Stimulated activated naive CD8-positive, alpha-beta T cell treated with anti-CD3 and anti-CD28 coated beads, Interleukin-15, Interleukin-2, amounts not matched to agents 100 U/mL and 50 U/mL, for 24 hours (primary cell): ENCODE data around the gene JARID2.
"Not testable (repeated sequence)": the region's sequence is repeated elsewhere in the genome, so short reads cannot be mapped to it uniquely, and the experiment has no call there.

Experiments
- ATAC-seq: fragments of 150-1000 bp; cut with Tn5 transposase; one replicate; pipeline ENCODE4 v1.10.0; 2021
- DNase-seq: peaks from one replicate; pipeline ENCODE4 v3.0.0; 2021

The JARID2 gene

DNA sequence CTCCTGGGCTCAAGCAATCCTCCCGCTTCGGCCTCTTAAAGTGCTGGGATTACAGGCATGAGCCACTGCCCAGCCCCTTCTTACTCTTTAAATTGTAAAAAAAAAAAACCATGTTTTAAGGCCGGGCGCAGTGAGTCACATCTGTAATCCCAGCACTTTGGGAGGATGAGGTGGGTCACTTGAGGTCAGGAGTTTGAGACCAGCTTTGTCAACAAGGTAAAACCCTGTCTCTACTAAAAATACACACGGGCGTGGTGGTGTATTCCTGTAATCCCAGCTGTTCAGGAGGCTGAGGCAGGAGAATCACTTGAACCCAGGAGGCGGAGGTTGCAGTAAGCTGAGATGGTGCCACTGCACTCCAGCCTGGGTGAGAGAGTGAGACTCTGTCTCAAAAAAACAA, 43.6 kb downstream of the JARID2 start:
- not testable (repeated sequence) for ATAC-seq, DNase-seq

DNA sequence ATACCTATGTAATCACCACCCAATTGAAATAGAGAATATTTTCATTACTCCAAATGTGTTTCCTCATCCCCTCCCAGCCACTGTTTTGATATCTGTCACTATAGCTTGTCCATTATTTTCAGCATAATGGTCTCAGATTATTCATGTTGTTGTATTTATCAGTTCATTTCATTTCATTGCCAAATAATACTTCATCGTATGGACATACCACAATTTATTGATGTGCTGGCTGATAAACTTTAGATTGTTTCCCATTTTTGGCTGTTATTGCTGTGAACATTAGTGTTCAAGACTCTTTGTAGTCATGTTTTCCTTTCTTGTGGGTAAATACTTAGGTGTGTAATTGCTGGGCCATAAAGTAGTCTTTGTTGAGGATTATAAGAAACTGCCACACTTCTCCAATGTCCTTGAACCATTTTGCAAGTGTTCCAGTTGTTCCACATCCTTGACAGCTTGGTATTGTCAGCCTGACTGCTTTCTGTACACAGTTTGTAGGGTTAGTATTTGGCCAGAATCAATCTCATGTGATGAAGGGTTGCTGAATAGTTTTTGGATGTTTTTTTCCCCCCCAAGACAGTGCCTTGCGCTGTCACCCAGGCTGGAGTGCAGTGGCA, 44.3 kb downstream of the JARID2 start:
- DNase-seq (no peak), ATAC-seq (no peak)

DNA sequence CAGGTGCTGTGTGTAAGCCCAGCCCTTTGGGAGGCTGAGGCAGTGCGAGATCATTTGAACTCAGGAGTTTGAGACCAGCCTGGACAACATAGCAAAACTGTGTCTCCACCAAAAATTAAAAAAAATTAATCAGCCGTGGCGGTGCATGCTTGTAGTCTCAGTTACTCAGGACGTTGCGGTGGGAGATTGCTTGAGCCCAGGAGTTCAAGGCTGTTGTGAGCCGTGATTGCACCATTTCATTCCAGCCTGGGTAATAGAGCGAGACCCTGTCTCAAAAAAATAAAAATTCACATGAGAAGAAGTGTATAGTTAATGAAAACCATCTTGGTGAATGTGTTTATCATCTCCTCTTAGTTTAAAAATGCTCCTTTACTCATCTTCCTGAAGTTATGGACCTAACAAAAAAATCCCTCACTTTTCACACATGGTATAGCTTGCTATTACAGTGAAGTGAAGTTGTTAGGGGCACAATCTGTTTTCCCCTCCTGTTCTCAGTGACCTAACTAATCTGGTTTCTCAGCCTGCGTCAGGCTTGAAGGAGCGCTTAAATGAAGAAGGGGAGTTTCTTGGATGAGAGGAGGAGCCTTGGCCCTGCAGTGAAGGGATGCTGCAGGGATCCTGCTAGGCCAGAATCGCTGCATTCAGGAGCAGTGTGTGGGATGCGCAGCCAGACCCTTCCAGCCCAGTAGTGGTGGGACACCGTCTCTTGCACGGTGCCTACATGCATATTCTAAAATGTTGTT, 45.3 kb downstream of the JARID2 start:
- DNase-seq (no peak), ATAC-seq (no peak)

DNA sequence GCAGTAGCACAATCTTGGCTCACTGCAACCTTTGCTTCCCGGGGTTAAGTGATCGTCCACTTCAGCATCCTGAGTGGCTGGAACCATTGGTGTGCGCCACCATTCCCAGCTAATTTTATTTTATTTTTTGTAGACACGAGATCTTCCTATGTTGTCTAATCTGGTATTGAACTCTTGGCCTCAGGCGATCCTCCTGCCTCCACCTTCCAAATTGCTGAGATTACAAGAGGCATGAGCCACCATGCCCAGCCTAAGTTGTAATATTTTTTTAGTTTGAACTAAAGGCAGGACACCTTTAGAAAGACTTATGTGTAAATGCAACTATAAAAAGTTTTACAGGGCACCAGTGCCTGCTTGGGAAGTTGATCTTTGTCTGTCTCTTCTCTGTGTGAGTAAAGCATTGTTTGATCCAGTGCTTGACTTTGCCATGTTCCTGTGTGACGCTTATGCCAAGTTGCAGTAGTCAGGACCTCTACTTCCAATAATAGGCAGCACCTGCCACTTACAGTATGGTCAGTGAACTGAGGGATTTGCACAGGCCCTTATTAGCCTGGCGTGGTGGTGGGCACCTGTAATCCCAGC, 46.9 kb downstream of the JARID2 start:
- no peak for DNase-seq
- ATAC-seq: no peak

DNA sequence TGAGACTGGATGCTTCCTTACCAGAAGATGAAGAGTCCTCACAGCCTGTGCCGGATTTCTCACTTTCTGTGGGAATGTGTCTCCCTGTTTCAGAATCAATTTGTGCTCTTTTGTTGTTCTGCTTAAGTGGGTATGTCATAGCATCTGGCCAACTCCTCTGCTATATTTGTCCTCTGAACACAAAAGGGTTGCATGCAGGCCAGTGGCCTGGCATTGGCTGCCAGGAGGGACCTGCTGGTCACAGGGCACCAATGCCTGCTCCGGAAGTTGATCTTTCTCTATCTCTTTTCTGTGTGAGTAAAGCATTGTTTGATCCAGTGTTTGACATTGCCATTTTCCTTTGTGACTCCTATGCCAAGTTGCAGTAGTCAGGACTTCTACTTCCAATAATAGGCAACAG, 47.8 kb downstream of the JARID2 start:
- ATAC-seq: no peak

DNA sequence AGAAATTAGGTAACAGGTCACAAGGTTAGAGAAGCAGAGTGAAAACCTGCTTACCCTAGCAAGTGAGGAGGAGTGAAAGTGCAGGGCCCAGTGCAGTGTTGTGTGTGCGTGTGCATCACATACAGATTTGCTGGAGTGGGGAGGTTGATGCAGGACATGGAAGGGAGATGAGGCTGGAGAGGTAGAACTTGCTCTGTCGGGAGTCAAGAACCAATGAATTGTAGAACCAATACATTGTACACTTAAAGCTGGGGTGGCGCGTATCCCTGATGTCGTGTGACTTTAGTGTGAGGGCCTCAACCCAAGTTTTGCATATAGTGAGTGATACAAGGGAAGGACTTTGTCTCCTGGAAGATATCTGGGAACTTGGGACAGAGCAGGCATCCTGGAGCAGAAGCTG, 48.6 kb downstream of the JARID2 start:
- DNase-seq (no peak), ATAC-seq (no peak)

More for the DNA sequence above, 47.8 kb downstream of the JARID2 start:
- DNase-seq: no peak

DNA sequence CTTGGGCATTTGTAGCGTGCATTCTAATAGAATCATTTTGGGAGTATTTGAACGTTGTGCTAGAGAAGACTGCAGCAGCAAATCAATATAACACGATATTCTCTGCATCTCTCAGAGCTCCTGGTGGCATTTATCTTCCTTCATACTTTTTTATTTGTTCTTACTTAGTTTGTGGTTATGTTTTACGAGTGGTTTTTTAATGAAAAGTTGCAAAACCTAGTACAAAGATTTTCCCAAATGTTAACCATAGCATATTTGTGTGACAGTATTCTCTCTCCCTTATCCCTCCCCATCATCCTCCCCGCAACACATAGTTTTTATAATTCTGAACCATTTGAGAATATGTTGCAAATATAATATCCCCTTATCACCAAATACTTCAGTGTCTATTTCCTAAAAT, 50.4 kb downstream of the JARID2 start:
- DNase-seq: no peak
- ATAC-seq: no peak

DNA sequence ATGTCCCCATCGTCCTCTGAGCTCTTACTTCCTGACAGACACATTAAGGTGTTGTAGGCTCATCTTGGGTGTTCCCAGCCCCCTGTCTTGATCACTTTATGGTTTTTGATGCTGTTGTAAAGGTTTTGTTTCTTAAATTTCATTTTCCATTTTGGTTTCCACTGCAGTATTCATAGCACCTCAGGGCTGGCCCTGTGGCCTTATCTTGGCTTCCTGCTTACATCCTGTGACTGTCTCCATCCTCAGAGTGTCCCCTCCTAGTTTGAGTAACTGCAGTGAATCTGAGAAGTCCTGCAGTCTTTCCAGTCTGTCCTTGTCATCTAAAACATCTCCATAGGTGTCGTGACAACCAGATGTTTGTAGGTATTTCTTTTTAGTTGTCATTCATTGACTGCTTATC, 50.9 kb downstream of the JARID2 start:
- peak; percentile 38 for DNase-seq
- peak; percentile 84 for ATAC-seq

DNA sequence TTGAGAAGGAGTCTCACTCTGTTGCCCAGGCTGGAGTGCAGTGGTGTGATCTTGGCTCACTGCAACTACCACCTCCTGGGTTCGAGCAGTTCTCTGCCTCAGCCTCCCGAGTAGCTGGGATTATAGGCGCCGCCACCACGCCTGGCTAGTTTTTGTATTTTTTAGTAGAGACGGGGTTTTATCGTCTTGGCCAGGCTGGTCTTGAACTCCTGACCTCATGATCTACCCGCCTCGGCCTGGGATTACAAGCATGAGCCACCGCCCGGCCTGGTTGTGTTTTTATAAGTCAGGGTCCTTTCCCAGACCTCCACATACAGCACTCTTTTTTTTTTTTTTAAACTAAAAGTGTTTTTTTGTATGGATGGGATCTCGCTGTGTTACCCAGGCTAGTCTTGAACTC, 51.3 kb downstream of the JARID2 start:
- ATAC-seq: not testable (repeated sequence)

DNA sequence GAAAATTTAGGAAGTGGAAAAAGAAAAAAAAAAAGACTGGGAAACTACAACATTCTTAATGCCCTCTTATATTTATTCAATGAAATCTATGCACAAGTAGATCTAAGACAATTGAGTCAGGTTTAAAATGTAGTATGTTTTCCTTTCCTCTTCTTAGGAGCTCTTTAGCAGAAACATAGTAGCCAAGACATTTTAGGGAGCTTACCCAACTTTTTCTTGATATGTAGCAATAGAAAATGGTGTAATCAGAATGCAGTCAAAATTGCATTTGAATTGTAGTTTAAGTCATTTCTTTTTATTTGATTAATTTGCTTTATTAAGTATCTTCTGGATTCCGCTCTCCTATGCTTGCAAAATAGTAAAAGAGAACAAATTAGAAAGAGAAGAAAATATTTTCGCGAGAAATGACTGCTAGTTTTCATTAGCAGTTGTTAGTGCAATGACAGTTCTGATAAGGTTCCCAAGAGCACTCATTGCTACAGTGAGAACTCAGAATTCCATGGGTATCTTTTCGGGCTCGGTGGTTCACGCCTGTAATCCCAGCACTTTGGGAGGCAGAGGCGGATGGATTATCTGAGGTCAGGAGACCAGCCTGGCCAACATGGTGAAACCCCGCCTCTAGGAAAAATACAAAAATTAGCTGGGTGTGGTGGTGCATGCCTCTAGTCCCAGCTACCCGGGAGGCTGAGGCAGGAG, 52.2 kb downstream of the JARID2 start:
- no peak for DNase-seq
- no peak for ATAC-seq

More for the DNA sequence above, 51.3 kb downstream of the JARID2 start:
- DNase-seq: not testable (repeated sequence)

DNA sequence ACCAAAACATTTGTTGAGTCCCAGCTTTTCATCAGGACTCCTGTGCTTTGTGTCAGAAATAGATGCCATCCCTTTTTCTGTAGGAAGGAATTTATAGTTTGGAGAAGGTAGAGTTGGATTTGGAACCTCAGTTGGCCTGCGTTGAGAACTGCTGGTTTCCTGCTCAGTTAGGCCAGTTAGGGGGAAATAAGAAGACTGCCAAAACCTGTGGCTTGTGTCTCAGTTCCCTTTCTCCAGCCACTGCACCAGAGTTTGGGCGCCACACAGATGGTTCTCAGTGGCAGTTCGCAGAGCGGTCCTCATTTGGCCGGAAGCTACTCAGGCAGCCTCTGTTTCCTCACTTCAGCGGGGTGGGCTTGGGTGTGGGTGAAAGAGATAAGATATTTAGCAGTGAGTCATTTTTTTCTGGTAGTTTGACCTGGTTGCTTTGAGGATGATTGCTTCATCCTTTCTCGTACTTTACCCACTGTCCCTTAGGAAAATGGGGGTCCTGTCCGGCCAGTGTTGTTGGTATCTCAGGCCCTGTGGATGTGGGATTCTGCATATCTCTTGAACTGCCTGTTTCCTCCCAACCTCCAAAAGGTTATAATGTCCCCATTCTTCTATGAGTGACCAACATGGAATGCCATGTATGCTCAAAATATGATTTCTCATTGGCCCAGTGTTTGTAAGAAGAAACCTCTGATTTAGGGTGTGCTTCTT, 53.7 kb downstream of the JARID2 start:
- ATAC-seq: peak; percentile 50
- peak; percentile 72 for DNase-seq

DNA sequence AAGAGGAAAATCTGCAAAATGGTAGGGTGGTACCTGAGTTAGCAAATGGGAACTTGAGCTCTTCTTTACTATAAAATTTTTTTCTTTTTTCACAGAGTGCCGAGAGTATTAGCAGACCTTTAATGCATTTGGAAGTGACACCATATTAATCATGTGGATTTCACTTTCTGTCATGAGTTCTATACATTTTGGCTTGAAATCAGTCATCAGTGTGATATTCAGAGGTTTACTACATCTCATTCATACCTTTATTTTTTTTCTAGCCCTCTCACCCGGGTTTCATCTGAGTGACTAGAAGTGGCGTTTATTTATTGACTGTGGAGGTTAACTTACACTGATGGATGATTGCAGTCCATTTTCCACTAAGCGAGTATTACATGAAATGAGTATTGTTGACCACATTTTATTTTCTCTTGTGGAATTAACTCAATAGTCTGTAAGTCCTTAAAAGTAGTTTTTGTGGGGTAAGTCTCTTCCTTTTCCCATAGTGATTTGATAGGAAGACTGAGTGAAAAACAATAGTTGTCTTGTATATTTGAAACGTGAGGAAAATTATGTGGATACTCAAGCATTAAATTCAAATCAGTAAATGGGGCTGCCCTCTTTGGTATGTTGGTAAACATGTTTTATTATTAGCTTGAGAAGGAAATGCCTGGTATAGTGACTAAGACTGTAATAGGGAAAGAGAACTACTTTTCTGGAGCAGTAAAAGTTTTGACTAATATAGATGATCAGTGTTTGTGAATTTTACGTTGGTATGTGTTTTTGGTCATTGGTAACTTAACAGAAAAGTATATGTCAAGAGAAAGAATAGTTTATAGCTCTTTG, 55.5 kb downstream of the JARID2 start:
- no peak for DNase-seq
- peak; percentile 62 for ATAC-seq

DNA sequence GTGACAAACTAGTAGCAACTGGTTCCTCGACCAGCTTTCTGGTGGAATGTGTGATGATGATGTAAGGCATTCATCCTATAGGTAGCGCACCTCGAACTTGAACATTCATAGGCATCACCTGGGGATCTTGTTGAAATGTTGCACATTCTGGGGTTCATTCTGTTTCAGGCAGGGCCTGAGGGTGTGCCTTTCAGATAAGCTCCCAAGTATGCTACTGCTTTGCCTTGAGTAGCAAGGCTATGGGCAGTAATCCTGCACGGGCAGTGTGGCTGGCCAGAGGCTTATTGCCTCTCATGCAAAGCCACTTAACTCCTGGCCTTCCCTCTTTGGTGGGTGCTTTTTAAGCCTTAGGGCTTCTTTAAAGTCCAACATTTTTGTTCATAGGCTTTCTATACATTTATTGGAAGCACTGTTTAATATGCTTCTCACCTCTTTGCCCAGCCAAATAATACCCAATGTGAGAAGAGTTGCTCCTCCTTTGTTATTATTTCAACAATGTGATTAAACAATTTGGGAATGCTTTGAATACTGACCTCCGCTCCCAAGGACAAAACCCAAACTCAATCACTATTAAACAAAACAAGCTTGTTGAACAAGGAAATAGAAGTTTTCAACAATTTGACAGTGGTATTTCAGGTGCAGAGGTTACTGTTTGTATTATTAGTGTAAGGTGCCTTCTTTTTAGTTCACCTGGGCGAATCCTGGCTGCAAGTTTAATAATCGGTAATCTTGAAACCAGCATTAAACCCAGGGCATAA, 57.5 kb downstream of the JARID2 start:
- DNase-seq (no peak), ATAC-seq (no peak)

DNA sequence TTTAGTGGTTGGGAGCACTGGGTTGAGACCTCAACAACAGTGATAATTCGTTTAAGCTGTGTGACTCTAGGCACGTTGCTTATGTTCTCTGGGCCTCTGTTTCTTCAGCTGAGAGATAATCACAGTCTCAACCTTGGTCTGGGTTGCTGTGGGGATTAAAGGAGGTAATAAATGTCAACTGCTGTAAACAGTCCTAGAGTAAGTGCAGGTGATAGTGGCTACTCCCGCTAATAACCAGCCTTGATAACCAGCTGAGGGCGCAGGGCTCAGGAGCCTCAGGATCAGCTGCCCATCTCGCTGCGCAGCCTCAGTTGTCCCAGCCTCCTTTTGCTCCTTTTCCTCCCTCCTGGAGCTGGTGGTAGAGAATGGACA, 58.0 kb downstream of the JARID2 start:
- no peak for ATAC-seq
- DNase-seq: no peak

DNA sequence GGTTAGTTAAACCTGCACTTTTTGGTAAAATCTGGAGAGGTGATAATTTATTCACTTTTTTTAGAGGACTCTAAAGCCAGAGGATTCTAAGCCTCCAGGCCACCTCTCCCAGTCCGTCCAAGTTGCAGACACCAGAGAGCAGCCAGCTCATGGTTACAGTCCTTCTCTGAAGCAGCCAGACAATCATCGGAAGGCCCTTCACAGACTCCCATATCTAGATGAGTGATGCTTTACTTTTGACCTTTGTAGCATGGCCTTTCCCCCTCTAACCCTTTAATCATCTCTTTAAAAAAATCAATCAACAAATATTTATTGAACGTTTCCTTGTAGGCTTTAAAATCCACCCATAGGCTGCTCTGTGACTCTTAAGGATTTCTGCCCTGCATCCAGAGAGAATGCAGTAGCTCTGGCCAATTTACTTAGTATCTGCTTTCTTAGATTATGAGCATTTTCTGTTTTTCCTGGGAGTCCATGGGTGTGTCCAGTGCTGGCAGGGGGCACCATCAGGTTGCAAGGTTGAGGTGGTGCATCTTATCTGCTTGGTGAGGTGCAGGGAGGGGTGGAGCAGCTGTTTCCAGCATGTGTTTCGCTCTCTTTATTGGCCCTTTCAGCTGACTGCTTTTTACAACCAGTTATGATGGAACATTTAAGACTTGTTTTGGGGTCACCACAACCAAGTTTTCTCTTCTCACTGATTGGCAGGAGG, 58.6 kb downstream of the JARID2 start:
- ATAC-seq (no peak), DNase-seq (no peak)

DNA sequence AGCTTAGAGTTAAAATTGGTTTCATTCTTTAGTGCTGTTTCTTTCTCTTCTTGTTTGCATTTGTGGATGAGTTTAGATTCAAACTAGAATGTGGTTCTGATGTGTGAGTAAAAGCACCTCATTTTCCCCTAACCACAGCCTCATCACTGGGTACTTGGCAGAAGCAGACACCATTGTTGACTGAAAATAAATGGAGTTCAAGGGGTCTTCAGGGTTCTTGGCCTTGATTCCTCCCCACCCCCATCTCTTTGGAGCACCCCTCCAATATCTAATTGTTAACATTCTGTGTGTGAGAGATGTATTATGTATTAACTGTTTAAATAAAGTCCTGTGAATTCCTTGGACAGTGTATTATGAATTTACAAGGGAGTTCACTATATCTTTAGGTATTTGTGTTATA, 59.6 kb downstream of the JARID2 start:
- DNase-seq (no peak), ATAC-seq (peak; percentile 38)

DNA sequence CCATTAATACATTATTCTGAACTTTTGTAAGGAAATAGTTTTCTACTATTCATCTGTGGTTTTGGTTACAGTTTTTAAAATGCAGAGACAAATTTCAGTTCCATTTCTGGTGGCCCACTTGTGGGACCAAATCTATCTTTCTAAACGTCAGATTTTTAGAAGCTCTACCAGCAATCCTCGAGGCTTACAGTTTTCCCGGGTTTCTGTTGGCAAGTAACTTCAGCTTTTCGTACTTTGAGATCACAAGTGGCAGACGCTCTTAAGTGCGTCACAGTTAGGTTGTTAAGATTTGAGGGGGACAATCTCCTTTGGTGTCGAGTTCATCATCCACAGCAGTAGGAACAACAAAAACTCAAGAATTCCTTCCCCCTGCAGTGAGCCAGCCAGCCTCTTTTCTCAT, 60.0 kb downstream of the JARID2 start:
- ATAC-seq (no peak), DNase-seq (no peak)

DNA sequence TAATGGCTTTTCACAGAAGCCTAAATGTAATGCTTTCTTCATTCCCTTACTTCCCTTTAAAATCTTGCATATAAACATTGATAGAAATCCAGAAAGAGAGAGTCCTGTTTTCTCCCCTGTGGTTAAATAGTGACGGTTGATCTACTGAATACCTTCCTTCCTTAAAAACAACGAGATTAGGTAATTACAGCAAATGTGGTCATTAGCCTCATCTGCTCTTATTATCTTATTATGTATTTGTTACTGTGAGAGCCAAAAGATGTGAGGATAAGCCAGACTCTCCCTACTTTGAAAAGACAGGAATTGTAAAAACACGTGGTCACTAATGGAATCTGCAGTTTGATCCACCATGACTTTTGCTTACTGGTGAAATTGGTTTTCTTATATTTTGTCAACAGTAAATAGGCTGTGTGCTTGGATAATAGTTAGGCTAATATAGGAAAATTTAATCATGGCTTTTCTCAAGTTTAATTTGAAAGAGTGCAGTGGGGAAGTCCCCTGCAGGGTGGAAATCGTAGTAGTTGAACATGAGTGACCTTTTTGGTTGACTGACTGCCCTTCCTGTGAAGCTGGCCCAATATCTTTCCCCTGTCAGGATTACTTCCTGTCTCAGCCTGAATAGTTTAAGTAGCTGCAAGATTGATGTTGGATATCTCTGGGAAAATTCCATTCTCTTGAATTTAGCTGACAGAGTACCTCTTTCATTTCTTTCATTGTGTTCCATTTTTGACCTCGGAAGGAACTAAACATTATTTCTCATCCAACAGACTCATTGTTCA, 62.8 kb downstream of the JARID2 start:
- ATAC-seq (peak; percentile 59), DNase-seq (no peak)

DNA sequence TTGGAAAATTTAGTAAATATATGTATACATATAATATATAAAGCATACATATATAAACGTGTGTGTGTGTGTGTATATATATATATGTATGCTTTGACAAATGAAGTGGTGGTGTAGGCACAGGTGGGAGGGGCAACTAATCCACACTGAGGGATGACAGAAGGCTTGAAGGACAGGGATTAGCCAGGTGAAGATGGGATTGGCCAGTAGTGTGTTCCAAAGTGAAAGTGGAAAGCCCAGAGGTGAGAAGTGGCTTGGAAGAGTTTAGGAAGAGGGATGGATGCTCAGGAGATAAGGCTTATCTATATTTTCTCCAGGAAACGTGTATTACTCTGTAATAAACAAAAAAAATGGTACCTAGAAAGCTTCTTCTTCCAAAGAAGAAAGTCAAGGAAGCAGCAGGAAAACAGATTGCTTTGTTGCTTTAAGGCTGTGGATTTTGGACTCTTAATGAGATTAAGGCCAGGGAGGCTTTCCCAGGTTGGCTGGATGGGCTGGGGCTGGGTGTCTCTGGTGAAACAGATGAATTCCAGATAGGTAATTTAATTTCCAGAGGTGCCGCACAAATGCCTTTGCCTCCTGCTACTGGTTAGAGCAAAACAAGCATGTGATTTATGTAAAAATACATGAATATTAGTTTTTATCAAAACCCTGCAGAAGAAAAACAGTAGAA, 63.9 kb downstream of the JARID2 start:
- no peak for DNase-seq
- ATAC-seq: no peak
